Measurements from ENCODE around the gene FARP2.
A peak's percentile ranks its signal among the peaks of the same experiment; 100 is the strongest.

The FARP2 gene

GRCh38 chr2:241339839-241340630, 16.1 kb upstream of the FARP2 start:
- H3K4me3 ChIP-seq (ENCODE audit: control insufficient read depth, low read depth, low read length) = no peak overlapping the region
- DNase-seq (ENCODE audit: low read depth) = peak; percentile 36
- TF ChIP-seq CTCF (conservative IDR thresholded peaks at IDR 0.05; ENCODE audit: control insufficient read depth, insufficient read depth, low read depth, low read length) = no peak

GRCh38 chr2:241340631-241341163, 15.4 kb upstream of the FARP2 start:
- TF ChIP-seq CTCF (conservative IDR thresholded peaks at IDR 0.05; ENCODE audit: control insufficient read depth, insufficient read depth, low read depth, low read length) = no peak
- DNase-seq (ENCODE audit: low read depth) = no peak
- H3K4me3 ChIP-seq (ENCODE audit: control insufficient read depth, low read depth, low read length) = no peak overlapping the region

GRCh38 chr2:241344925-241345651, 11.0 kb upstream of the FARP2 start:
- TF ChIP-seq CTCF (conservative IDR thresholded peaks at IDR 0.05; ENCODE audit: control insufficient read depth, insufficient read depth, low read depth, low read length) = no peak
- DNase-seq (ENCODE audit: low read depth) = peak; percentile 66

GRCh38 chr2:241349941-241350340, 6.1 kb upstream of the FARP2 start:
- no peak overlapping the region for H3K4me3 ChIP-seq (ENCODE audit: control insufficient read depth, low read depth, low read length)
- DNase-seq (ENCODE audit: low read depth) = no peak
- no peak for TF ChIP-seq CTCF (conservative IDR thresholded peaks at IDR 0.05; ENCODE audit: control insufficient read depth, insufficient read depth, low read depth, low read length)

More at GRCh38 chr2:241344925-241345651, 11.0 kb upstream of the FARP2 start:
- no peak overlapping the region for H3K4me3 ChIP-seq (ENCODE audit: control insufficient read depth, low read depth, low read length)

- no peak for DNase-seq (ENCODE audit: low read depth)
- TF ChIP-seq CTCF (conservative IDR thresholded peaks at IDR 0.05; ENCODE audit: control insufficient read depth, insufficient read depth, low read depth, low read length) = no peak
- no peak overlapping the region for H3K4me3 ChIP-seq (ENCODE audit: control insufficient read depth, low read depth, low read length)
Observed at GRCh38 chr2:241350530-241350877, 5.6 kb upstream of the FARP2 start.

- no peak for TF ChIP-seq CTCF (conservative IDR thresholded peaks at IDR 0.05; ENCODE audit: control insufficient read depth, insufficient read depth, low read depth, low read length)
- no peak overlapping the region for H3K4me3 ChIP-seq (ENCODE audit: control insufficient read depth, low read depth, low read length)
- DNase-seq (ENCODE audit: low read depth) = no peak
Observed at GRCh38 chr2:241350878-241351639, 5.0 kb upstream of the FARP2 start.

Measured in fibroblast of mammary gland (primary cell).